ENCODE measurements around the gene SMOC2.
"Not testable (repeated sequence)": the region's sequence is repeated elsewhere in the genome, so short reads cannot be mapped to it uniquely, and the experiment has no call there.

Gene SMOC2

GRCh38 chr6:168670401-168670985 lies 229.5 kb downstream of the SMOC2 start:
- no peak for DNase-seq

- no peak for DNase-seq
Measured at GRCh38 chr6:168671028-168671862, 230.3 kb downstream of the SMOC2 start.

DNA sequence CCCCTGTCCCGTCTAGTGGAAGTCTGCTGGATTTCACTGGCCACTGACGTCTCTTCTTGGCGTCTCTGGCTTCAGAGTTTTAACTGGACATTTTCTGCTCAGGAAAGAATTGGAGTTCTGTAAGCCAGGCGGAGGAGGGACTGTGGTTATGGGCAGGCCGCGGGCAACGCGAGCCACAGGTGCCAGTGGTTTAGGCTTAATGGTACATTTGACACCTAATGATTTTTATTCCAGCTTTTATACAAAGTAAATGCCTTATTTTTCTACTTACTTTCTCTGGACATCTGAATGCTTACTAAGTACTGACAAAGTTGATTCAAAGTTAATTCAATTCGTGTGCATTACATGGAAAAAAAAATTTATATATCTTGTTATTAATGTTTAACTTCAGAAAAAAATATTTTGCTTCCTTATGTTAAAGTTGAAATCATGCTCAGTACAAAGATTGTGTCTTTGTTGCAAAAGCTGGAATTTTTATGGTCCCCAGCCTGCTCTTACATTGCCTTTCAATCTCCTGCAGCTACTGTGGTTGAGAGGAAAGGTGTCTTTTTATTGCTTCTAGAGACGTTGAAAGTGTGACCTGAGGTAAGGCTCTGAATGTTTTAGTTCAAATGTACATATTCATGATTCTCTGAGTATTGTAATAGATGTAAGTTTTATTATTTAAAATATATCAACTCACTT lies 231.0 kb downstream of the SMOC2 start:
- DNase-seq: no peak

GRCh38 chr6:168674595-168674994 lies 233.6 kb downstream of the SMOC2 start:
- no peak for DNase-seq

DNA sequence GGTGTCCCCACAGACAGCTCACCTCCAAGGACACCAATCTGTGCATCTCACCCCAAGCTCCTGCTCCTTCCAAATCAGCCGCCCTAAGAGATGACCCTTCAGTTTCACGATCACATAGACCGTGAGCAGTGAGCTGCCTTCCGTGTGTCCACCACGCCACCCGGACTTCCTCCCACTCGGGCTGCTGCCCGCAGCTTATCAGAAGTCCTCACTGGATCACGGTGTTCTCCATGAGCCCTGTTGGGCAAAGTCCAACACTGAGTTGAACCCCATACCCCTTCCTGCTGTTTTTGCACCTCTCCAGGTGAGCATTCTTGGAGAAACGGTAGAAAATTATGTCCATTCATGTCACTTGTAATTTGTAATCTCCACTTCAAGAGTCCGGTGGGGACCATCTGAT lies 234.4 kb downstream of the SMOC2 start:
- no peak for DNase-seq

DNA sequence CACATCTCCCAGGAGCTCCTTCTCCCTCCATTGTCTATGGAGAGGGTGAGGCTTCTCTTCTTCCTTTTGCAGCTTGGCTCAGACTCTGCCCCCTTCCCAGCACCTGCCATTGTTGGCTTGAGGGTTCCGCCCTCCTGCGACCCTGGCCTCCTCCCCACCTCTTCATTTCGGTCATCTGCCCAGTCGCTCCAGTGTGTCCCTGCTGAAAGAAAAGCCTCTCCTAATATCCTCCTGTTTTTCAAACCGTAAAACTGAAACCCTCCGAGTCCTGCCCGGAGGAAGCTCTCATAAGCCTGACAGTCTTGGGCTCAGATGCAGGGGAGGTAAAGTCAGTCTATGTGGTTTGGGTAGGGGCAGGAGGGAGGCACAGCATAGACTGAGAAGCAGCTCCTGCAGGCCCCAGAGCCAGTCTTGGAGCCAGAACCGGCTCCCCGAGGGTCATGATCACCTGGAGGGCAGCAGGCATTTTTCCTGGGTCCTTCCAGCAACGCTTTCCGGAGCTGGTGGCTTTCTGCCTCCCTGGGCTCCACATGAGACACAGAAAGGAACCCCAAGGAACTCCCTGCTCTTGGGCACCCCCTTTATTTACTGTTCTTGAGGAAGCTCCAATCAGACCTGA lies 235.1 kb downstream of the SMOC2 start:
- no peak for DNase-seq

DNA sequence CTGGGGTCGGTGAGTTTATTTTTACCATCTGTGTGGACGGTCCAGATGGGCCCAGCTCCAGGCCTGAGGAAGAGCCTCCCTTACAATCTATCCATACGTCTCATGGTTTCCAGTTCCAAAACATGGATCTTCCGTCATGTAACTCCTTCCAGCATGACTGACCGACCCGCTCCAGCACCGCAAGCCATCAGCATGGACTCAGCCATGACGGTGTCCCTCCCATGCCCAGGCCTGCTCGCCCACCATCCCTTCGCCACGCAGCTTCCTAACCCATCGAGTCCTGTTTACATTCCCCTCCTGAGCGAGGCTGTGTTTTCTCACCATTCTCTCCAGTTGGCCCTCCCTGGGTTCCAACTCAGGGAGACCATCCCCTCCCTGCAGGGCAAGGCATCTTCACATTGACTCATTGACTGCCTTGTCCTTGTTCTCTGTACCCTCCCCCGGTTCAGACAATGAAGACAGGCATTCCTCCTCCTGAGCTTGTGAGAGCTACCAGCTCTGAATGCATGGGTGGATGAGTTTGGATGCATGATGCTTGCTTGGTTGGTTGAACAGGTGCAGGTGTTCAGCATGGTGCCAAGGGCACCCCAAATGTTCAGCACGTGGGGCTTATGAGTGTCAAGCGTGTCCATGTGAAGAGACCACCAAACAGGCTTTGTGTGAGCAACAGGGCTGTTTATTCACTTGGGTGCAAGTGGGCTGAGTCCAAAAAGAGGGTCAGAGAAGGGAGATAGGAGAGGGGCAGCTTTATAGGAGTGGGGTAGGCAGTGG lies 235.8 kb downstream of the SMOC2 start:
- DNase-seq: no peak

DNA sequence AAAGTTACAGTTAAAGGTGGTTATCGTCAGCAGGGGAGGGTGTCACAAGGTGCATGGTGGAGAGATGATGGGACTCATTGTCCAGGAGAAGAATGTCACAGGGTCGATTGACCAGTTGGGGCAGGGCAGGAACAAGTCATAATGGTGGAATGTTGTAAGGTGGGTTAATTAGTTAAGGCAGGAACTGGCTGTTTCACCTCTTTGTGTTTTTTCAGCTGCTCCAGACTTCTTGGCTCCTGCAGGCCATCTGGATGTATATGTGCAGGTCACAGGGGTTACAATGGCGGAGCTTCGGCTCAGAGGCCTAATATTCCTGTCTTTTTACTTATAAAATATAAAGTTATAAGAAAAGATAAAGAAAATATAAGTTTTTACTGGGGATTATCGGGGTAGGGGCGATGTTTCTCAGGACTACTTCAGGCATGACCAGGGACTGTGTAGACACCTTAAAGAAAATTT lies 236.4 kb downstream of the SMOC2 start:
- DNase-seq: not testable (repeated sequence)

DNA sequence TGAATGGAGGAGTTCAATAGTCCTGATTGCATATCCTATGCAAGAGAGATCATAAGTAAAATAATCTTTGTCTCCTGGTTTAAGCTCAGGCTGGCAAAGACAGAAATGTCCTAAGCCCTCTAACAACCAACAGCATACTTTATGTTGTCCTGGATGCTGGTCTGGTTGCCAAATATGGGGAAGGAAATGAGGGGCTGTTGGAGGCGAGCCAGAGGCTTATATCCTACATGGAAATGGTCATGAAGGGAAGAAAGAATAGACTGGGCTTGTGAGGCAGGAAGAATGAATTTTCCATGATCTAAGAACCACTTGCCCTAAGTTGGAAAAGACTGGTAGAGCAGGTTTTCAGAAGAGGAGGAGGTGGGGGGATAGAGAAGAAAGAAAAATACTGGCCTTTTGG lies 237.1 kb downstream of the SMOC2 start:
- DNase-seq: no peak

DNA sequence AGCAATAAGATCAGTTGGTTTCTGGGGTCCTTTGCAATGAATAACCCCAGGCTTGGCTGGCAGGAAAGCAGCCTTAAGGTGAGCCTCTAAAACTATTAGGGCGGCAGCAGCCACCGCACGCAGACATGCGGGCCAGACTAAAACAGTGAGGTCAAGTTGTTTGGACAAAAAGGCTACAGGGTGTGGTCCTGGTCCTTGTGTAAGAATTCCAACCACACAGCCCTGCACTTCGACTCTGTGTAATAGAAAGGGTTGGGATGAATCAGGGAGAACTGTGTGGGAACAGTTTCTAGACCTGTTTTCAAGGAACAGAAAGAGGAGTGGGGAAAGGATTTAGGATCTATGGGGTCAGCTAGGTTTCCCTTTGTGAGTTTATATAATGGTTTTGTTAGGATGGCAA lies 237.6 kb downstream of the SMOC2 start:
- no peak for DNase-seq

DNA sequence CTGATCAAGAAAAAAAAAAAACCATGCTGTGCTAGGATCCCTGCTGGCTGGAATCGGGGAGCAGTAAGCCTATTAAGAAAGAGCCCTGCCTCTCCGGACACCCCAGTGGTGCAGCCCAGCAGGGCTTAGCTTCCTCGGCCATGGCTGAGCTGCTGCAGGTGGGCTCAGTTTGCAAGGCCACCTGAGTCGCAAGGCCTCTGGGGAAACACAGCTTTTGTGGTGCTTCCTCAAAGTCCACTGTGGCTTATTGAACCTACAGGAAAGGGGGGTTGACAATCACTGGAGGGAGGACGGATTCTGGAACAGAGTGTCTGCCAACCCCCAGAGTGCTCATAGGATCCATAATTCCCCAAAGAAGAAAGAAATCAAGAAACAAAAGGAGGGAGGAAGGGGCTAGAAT lies 240.8 kb downstream of the SMOC2 start:
- DNase-seq: no peak

- no peak for DNase-seq
Measured at GRCh38 chr6:168683621-168684020, 242.6 kb downstream of the SMOC2 start.

GRCh38 chr6:168684471-168684870 lies 243.5 kb downstream of the SMOC2 start:
- no peak for DNase-seq

DNA sequence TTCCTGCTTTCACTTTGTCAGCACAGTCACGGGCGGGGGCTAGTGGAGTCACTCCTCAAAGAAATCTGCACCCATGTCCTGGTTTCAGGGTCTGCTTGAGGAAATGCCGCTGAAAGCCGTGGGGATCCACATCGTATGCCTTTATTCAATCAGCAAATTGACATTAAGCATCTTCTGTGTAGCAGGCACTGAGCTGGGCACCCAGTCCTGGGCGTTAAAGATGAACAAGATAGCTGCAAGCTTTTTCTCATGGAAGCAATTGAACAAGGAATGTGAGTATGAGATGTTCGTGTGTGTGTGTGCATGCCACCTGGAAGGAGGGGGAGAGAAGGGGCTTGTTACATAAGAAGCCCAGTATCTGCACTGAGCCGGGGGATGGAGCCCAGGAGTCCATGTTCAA lies 243.9 kb downstream of the SMOC2 start:
- DNase-seq: no peak

GRCh38 chr6:168686029-168686738 lies 245.2 kb downstream of the SMOC2 start:
- no peak for DNase-seq

GRCh38 chr6:168686831-168687730 lies 246.1 kb downstream of the SMOC2 start:
- DNase-seq: no peak

GRCh38 chr6:168690271-168690670 lies 249.3 kb downstream of the SMOC2 start:
- DNase-seq: no peak

GRCh38 chr6:168691774-168692173 lies 250.8 kb downstream of the SMOC2 start:
- no peak for DNase-seq

- DNase-seq: no peak
Measured at GRCh38 chr6:168692193-168692914, 251.4 kb downstream of the SMOC2 start.

DNA sequence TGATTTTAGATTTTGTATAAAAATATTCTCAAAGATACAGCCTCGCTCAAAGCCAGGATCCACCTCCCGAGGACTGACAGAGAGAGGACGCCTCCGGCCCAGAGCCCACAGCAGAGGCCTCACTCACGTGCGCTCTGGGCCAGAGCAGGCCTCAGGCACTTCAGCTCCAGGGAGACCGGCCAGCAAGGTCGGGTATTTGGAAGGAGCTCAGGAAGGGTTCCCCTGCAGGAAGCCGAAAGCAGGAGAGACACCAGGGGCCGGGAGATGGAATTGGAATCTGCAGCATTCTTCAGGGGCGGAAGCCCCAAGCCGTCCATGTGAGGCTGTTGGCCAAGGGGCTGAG lies 251.9 kb downstream of the SMOC2 start:
- DNase-seq: not testable (repeated sequence)

Data from stimulated activated CD4-positive, alpha-beta T cell treated with anti-CD3 and anti-CD28 coated beads, Interleukin-15, amount 100 ng/mL, for 24 hours (primary cell).